ENCODE data around the gene FUT7. TPM values are rescaled to one million over a fixed set of nuclear protein-coding genes. Genes with fewer than 3 reads are reported as not detected.

The FUT7 gene
- total and polyA plus RNA-seq, 2 of the 8 experiments (the other 6 are each of a cell fraction or from before 2014, with no cell fraction given) = not detected

DNA sequence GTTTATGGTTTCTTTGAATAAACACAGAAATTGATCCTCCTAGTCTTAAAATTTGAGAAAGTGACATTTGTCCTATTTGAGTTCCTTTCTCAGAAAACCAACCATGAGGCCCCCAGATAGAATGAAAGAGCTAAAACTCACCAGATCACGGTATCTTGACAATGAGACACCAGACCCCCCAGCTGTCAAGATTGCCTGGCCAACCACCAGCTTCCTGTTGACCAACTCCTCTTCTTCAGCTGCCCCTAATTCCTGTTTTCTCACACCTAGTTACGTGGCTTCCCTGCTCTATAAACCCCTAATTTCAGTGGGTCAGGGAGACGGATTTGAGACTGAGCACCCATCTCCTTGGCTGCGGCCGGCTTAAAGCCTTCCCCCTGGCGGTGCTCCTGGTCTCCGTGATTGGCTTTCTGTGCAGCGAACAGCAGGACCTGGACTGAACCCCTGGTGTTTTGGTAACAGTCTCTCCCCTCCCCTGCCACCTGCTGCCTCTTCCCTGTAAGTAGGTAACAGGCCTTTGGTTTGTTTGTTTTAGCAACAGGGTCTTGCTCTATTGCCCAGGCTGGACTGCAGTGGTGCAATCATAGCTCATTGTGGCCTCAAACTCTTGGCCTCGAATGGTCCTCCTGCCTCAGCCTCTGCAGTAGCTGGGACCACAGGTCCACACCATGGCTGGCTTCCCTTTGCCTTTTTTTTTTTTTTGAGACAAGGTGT is 26.8 kb upstream of the FUT7 start (continued):
- TF ChIP-seq FOSL1 (IDR thresholded peaks at IDR 0.05; ENCODE audit: insufficient read depth, low read depth, low read length) (no peak), RAD21 (IDR thresholded peaks at IDR 0.05 in 1 of 2, conservative IDR thresholded peaks at IDR 0.05 in 1 of 2; ENCODE audit: low read depth in 2 of 2, low read length in 2 of 2) (no peak), ZNF274 (IDR thresholded peaks at IDR 0.05; ENCODE audit: borderline replicate concordance, extremely low read depth, low read length) (no peak), CTBP2 (IDR thresholded peaks at IDR 0.05; ENCODE audit: borderline replicate concordance, insufficient read depth, insufficient read length, low read length) (no peak), TAF1 (IDR thresholded peaks at IDR 0.05; ENCODE audit: low read depth, low read length) (no peak), HDAC2 (IDR thresholded peaks at IDR 0.05; ENCODE audit: borderline replicate concordance in 1 of 2, low read depth in 2 of 2, low read length in 2 of 2) (no peak), SAP30 (IDR thresholded peaks at IDR 0.05; ENCODE audit: insufficient read depth, insufficient replicate concordance, low read length) (no peak)
- TF ChIP-seq, protein P1, sequence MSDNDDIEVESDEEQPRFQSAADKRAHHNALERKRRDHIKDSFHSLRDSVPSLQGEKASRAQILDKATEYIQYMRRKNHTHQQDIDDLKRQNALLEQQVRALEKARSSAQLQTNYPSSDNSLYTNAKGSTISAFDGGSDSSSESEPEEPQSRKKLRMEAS (IDR thresholded peaks at IDR 0.05) = no peak
